Measurements from ENCODE around the gene OR8K3.

The OR8K3 gene

GRCh38 chr11:56314844-56315243, at the start of gene OR8K3:
Gene OR8K3 (plus strand): TSS chr11:56315144. CDS start chr11:56318307, 3,163 bp downstream.
- DNase-seq (ENCODE audit: low read depth in 2 of 2, low spot score in 1 of 2) = no peak

- DNase-seq (ENCODE audit: low read depth in 2 of 2, low spot score in 1 of 2) = no peak
Observed at GRCh38 chr11:56271092-56271491, 43.9 kb upstream of the OR8K3 start.

- no peak for DNase-seq (ENCODE audit: low read depth in 2 of 2, low spot score in 1 of 2)
Observed at GRCh38 chr11:56273854-56274253, 41.1 kb upstream of the OR8K3 start, which contains the start of gene OR5T1. Gene OR5T1 (plus strand): TSS chr11:56274154. CDS start chr11:56275639, 1,485 bp downstream.

- DNase-seq (ENCODE audit: low read depth in 2 of 2, low spot score in 1 of 2) = no peak
Observed at GRCh38 chr11:56292154-56292553, 22.8 kb upstream of the OR8K3 start, which contains the start of gene OR8H1. Gene OR8H1 (minus strand): TSS chr11:56292254. CDS start chr11:56291062, 1,192 bp downstream.

GRCh38 chr11:56296898-56297297, 18.0 kb upstream of the OR8K3 start:
- DNase-seq (ENCODE audit: low read depth in 2 of 2, low spot score in 1 of 2) = no peak

- no peak for DNase-seq (ENCODE audit: low read depth in 2 of 2, low spot score in 1 of 2)
Observed at GRCh38 chr11:56307836-56308235, 7.1 kb upstream of the OR8K3 start.

GRCh38 chr11:56331861-56332491, 17.0 kb downstream of the OR8K3 start:
- DNase-seq (ENCODE audit: low read depth in 2 of 2, low spot score in 1 of 2) = no peak

- no peak for DNase-seq (ENCODE audit: low read depth in 2 of 2, low spot score in 1 of 2)
Observed at GRCh38 chr11:56333156-56333555, 18.2 kb downstream of the OR8K3 start.

- no peak for DNase-seq (ENCODE audit: low read depth in 2 of 2, low spot score in 1 of 2)
Observed at GRCh38 chr11:56340289-56340688, 25.3 kb downstream of the OR8K3 start.

GRCh38 chr11:56345739-56346138, 30.8 kb downstream of the OR8K3 start, which contains the start of gene OR8K1:
Gene OR8K1 (plus strand): TSS chr11:56346039. CDS start chr11:56346039, 0 bp downstream.
- DNase-seq (ENCODE audit: low read depth in 2 of 2, low spot score in 1 of 2) = no peak

GRCh38 chr11:56353991-56354390, 39.0 kb downstream of the OR8K3 start, which contains the start of gene OR8J1:
Gene OR8J1 (plus strand): TSS chr11:56354291. CDS start chr11:56360247, 5,956 bp downstream.
- no peak for DNase-seq (ENCODE audit: low read depth in 2 of 2, low spot score in 1 of 2)

All from stimulated activated CD8-positive, alpha-beta memory T cell treated with anti-CD3 and anti-CD28 coated beads, Interleukin-4, amount 100 ng/mL, for 1 hour (primary cell).